ENCODE results near the gene CUBN.

The CUBN gene

DNA sequence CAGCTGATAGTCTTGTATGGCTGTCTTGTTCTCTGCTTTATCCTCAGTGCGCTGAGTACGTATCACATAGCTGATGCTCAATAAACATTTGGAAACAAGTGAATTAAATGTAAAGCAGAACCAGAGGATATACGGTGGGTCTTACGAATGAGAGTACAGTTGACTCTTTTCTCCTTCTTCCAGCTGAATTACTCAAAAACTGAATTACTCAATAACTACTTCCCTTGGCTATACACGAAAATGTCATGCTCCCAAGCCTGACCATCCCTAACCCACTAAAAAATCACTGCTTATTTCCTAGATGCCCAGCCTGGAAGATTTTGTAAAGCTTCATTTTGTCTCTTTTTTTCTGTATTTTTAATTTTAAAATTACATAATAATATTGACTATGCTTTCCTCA lies 309.2 kb downstream of the CUBN start:
- no peak for DNase-seq (ENCODE audit: low read depth)

DNA sequence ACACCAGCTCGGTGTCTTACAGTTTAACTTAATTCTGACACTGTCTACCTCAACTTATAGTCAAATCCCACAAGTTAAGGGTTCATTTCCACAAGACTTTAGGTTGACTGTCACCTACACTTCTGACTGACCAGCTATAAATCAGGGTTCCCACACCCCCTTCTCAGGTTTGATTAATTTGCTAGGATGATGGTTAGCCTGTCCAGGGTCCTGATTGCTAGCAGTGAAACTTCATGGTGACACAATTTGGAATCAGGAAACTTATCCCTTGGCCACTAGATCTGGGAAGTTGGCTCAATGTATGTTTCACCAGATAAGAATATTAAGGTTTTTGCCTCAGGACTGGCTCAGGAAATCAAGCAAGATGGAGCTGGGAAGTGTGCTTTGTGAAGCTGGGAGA lies 309.6 kb downstream of the CUBN start:
- no peak for DNase-seq (ENCODE audit: low read depth)

DNA sequence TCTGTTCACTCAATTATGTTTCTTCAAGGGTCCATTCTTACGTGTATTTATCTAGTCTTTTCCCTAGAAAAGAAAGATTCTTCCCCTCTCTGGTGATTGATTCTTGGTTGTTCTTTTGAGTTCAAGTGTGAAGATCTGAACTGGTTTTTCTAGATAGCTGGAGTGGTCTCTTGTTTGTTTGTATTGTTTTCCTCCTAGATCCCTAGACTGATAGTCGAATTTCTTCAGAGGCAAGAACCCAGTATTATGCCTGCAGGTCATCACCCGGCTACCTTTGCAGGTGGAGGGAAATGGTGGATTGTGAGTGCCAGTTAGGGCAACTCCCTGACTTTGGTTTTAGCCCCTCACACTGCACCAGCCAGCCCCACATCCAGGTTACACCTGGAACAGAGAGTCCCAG lies 310.2 kb downstream of the CUBN start:
- no peak for DNase-seq (ENCODE audit: low read depth)

DNA sequence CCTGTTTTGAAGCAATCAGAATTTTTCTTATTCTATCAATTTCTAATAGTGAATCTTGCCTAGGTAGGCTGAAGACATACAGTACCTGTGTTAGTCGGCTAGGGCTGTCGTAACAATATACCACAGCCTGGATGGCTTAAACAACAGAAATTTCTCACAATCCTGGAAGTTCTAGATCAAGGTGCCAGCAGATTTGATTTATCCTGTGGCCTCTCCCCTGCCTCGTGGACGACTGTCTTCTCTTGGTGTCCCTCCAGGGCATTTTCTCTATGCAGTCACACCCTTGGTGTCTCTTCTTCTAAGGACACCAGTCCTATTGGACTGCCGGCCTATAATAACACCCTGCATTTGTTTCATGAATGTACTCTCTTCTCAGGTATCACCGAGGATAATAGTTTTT lies 310.6 kb downstream of the CUBN start:
- DNase-seq (ENCODE audit: low read depth): no peak

DNA sequence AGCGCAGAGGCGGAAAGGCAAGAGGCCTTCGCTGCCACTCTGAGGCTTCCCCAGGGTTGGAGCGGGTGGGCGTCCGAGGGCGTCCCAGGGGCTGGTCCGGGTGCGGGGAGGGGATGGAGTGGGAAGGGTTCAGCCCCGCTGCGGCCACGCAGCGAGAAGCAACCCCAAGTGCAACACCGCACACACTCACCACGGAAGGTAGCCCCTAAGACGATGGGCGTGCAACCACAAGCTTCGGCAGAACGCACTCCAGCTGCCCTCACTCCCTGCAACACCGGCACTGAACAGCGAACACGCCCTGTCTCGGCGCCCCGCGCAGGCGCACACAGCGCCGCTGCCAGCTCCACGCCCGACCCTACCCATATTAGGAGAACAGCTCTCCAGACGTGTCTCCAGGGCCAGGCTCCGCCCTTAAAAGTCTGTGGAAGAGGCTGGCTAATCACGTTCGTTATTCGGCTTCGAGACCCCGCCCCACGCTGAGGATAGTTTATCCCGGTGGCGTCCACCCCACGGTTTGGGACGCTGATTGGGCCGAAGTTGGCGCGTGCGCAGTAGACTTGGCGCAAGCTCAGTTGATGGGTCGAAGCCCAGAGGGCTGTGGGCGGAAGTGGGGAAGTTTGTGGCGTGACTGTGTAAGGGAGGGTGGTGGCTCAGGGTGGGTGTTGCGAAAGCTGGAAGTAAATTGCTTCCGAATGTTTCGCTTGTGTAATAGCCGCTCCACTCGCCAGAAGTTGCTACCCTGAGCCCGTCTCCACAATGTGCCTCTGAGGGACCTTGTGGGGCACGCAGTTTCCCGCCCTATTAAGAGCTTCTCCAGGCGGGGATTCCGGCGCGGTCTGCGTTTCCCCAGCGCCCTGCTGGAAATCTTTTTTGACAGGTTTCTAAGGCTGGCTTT lies 312.2 kb downstream of the CUBN start, which contains the start of gene RSU1:
Gene RSU1 (minus strand): TSS at position 300 of the 895 bp plus-strand sequence. CDS start 343 bp downstream, outside the sequence.
- peak; percentile 99 for DNase-seq (ENCODE audit: low read depth)

DNA sequence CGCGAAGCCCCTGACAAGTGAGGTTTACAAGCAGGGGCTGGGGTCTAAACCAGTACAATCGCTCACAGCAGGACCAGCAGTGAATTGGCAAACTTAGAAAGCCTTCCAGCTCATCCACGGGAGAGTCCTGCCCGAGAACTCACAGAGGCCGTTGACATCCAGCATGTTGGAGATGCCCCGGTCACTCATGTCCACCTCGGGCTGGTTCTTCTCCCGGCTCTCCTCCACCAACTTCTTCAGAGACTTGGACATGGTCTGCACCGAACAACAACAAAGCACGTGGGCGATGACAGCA lies 312.8 kb downstream of the CUBN start:
- DNase-seq (ENCODE audit: low read depth): no peak

DNA sequence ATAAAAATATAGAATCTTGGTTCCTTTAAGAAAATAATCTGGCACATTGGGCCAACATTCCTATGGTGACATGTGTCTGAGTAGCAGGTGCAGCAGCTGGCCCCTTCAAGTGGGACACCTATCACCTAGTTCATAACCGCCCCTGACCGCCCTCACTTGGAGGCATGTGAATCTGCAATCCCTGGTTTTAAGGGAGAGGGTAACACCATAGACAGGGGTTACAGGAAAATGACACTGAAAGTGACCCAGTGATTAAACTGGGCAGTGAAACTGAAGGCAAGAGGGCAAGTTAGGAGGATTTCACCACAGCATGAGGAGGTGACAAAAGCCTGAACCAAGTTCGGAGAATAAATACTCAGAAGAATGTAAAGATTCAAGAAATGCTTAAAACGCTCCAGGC lies 313.4 kb downstream of the CUBN start:
- DNase-seq (ENCODE audit: low read depth): no peak

DNA sequence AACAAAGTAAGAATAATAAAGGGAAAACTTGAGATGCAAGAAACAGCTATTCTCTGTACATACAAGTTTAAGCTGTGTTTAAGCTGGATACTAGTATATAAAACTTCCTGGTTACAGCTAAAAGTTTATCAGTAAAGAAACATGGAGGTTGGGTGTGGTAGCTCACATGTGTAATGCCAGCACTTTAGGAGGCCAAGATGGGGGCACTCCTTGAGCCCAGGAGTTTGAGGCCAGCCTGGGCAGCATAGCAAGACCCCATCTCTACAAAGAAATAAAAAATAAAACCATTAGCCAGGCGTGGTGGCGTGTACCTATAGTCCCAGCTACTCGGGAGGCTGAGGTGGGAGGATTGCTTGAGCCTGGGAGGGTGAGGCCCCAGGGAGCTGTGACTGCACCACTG lies 315.6 kb downstream of the CUBN start:
- no peak for DNase-seq (ENCODE audit: low read depth)

DNA sequence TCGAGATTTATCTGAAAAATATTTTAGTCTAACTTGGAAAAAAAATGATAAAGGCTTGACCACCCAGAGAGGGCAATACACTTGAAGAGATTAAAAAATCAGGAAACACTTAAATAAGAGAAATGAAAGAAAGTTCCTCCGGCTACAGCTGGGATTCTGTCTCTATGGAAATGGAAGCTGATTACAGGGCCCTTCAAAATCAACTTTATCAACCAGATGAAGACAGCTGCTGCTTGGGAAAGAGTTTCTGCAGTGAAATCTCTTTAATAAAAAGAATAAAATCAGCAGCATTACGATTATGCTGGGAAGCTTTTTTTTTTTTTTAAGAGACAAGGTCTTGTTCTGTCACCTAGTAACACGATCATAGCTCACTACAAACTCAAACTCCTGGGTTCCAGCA lies 316.9 kb downstream of the CUBN start:
- no peak for DNase-seq (ENCODE audit: low read depth)

DNA sequence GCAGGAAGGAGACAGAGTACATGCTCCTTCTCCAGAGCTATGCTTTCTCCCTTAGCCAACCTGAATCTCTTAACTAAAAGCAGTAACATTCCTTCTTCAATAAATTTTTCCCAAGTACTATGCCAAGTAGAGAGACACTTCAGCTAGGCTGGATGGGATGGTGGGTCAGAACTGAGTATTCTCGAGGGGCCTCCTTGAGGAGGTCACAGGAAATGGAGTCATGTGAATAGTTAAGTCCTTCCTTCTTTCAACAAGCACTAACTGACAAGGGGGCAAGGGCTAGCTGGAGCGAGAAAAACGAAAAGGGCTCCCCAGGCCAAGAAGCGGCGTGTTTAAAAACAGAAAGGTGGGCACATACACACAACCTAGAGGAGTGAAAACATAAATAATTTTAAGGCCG lies 317.8 kb downstream of the CUBN start:
- DNase-seq (ENCODE audit: low read depth): no peak

DNA sequence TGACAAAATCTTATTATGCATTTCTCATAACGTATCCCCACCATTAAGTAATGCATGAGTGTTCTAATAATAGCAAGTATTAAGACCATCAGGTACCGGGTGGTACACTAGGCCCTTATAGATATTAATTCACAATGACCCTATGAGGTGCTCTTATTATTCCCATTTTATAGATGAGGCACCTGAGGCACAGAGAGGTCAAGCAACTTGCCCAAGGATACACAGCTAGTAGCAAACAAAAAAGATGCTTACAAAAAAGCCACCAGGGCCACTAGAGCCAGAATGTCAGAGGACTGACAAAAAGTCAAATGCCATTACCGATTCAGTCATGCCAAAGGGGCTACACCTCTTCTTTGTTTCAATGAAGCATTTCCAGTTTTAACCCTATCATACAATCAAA lies 318.3 kb downstream of the CUBN start:
- no peak for DNase-seq (ENCODE audit: low read depth)

DNA sequence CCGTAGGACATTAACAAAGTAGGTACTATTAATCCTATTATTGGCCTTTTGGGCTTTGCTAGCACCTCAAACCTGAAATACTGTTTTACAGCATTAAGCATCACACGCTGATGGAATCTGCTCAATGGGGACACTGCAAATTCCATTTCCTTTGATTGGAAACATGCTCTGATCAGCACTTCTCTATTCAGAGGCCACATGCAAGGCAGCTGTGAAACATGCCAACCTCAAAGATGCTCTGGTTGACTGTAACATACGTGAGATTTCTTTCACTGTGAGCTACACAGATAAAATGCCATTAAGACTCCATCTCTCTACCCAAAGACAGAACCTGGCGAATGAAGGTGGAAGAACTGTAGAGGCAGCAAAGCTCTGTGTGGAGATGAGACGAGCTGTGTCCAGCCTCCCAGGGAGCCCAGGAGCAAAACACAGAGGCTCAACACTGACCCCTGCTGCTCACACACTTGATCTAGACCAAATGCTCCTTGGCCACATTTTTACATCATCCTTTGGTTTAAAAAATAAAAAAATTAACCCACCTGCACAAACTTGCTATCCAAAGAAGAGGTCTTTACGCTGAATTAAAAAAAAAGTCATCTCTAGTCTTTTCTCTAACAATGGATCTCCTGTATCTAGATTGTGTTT lies 320.4 kb downstream of the CUBN start:
- DNase-seq (ENCODE audit: low read depth): peak; percentile 30

DNA sequence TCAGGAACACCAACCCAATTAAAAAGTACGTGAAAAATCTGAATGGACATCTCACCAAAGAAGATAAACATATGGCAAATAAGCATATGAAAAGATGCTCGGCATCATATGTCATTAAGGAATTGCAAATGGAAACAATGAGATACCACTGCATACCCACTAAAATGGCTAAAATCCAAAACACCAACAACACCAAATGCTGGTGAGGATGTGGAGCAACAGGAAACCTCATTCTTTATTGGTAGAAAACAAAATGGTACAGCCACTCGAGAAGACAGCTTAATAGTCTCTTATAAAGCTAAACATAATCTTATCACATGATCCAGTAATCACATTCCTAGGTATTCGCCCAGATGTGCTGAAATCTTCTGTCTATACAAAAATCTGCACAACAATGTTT lies 325.5 kb downstream of the CUBN start:
- no peak for DNase-seq (ENCODE audit: low read depth)

DNA sequence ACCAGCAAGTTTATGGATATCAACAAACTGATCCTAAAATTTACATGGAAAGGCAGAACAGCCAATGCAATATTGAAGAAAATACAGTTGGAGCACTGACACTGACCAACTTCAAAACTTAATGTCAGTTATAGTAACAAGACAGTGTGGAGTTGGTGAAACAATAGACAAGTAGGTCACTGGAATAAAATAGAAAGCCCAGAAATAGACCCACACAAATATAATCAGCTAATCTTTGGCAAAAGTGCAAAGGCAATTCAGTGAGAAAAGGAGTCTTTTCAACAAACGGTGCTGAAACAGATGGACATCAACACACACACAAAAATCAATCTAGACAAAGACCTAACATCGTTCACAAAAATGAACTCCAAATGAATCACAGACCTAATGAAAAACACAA lies 326.1 kb downstream of the CUBN start:
- DNase-seq (ENCODE audit: low read depth): no peak

DNA sequence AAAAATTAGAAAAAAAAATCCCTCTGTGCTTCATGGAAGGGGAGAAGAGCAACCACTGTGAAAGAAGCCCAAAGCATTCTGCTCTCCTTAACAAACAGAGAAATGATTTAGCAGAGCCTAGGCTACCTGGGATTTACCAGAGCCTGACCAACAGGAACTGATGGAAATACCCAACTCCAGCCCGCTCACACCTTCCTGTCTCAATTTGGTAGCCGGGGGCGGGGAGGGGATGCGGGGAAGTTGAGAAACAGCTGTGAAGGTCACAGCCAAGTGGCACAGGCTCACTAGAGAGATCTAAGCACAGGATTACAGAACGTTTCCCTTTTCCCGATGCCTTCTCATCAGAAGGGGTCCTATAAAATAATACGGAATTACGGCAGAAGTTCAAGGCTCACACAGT lies 330.0 kb downstream of the CUBN start:
- DNase-seq (ENCODE audit: low read depth): no peak

DNA sequence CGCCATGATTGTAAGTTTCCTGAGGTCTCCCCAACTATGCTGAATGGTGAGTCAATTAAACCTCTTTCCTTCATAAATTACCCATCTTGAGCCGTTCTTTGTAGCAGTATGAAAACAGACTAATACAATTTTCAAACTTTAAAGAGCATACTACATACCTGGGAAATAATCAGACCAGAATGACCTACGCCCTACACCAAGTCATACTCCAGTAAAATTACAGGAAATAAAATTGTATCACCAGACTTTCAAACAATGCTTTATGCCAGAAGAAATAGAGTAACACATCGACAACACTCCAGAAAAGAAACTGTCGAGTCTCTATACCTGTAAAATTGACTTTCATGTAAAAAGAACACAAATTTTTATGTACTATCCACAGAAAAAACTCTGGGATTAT lies 331.0 kb downstream of the CUBN start:
- DNase-seq (ENCODE audit: low read depth): no peak

DNA sequence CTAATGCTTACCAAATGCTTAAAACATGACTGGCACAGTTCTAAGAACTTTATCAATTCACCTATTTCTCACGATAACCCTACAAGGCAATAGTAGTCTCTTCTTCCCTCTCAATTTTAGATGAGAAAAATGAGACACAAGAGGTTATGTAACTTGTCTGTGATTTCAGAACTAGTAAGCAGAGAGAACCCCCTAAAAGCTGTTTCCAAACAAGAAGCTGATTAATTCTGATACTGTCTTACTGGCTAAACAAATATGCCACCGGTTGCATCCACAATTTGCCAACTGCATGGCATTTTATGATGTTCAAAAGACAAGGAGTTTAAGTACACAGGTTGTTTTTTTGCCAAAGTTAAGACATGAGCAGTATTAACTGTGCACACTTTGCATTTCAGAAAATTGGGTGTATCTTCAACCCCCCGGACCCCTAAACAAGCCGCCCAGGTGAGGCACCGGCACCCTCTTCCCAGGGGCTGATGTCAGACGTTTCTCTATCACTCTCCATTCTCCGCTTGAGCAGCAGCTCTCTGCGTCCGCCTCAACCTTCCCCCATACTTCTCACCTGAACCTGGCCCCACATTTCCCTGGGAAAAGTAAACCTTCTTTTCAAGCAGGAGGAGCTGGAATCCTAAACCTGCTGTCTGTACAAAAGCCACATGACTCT lies 334.1 kb downstream of the CUBN start:
- no peak for DNase-seq (ENCODE audit: low read depth)

DNA sequence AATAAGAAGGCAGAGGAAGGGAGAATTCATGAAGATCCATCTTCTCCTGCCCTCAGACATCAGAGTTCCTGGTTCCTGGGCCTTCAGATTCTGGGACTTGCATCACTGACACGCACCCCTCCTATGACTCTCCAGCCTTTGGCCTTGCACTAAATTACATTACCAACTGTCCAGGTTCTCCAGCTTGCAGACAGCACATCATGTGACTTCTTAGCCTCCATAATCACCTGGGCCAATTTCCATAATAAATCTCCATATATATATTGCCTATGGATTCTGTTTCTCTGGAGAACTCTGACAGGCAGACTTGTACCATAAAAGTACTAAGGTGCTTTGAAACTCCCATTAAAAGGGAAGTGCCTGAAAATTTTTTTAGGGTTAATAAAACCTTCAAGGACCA lies 335.6 kb downstream of the CUBN start:
- DNase-seq (ENCODE audit: low read depth): no peak

DNA sequence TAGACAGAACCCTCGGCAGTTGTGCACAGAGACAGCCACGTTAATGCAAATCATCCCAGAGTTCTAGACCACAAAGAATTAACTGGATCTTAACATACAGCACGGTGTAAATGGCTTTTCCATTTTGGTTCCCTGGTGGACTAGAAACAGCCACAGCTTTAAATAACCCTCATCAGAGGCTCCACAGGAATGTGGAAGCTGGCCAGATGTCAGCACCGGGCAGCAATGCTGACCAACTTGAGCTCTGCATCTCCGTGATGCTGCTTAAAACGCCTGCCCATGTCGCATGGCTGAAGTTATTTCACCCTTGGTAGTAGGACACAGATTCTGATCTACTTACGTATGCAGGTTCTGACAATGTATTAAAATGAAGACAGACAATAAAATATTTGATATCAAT lies 336.9 kb downstream of the CUBN start:
- no peak for DNase-seq (ENCODE audit: low read depth)

DNA sequence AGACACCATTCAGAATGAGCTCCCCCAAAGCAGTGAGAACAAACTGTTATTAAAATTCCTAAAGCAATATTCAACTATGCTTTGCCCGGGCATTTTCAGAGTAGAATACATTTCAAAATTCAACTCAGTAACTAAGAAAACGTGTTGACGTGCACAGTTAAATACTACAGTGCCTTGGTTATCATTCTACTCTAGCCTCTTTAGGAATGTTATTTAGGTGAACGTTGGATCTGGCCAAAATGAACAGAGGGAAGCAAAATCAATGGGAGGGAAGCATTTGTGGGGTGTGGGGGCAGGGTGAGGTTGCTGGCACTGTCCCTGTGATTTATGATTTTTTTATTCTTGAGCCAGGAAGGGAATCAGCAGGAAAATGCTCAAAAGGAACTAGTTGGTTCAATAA lies 339.8 kb downstream of the CUBN start:
- DNase-seq (ENCODE audit: low read depth): no peak

DNA sequence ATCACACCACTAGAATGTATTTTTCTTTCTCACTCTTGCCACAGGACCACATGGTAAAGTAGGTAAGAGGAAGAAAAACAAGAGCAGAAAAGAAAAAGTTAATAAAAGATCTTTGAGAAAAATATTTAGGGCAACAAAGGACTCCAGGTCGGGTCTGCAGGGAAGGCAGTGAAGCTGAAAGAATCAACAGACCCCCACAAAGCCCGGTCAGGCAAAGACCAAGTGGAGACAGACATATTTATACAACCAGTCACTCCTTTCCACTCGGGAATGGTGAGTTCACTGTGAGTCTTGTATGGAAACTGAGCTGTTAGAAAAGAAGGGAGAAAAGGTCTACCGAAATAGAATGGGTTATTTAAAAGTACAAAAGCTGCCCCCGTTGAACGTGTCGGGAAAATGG lies 340.4 kb downstream of the CUBN start:
- no peak for DNase-seq (ENCODE audit: low read depth)

DNA sequence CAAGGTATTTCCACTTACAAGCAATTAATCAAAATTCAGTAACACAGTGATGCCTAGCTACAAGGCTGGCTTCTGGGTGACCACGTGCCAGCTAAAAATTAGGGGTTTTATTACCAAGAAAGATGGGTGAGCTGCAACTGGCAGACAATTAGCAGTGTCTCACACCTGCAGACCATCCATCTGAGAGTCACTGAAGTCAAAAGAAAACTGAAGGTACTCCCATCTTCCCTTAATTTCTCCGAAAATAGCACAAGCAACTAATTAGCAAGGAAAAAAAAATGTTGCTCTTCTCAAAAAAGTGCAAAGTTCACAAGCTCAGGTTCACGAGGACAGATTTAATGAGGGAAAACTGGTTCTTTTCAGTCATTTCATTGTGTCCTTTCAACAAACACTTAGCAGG lies 340.8 kb downstream of the CUBN start:
- DNase-seq (ENCODE audit: low read depth): no peak

DNA sequence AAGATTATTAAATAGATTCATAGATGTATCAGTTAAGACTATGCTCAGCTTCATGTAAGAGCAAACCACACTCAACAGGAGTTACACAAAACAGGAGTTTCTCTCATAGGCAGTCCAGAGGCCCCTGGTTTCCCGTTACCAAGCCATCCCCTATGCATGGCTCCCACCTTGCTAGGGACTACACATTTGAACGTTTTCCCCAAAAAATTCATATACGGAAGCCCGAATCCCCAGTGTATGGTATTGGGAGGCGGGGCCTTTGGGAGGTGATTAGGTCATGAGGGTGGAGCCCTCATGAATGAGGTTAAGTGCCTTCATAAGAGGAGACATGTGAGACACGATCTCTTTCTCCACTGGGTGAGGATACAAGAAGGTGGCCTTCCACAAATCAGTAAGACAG lies 341.5 kb downstream of the CUBN start:
- DNase-seq (ENCODE audit: low read depth): no peak
